COLO668 (cell line): ENCODE results near the gene SETBP1.
A peak's percentile ranks its signal among the peaks of the same experiment; 100 is the strongest.

Experiments used
- DNase-seq: peaks from one replicate; lab custom pipeline; 2025; ENCODE audit not compliant: unreplicated experiment; lab: John Stamatoyannopoulos, UW

Gene SETBP1

GRCh38 chr18:44921974-44922373, 241.3 kb downstream of the SETBP1 start:
- no peak for DNase-seq

GRCh38 chr18:44922968-44923367, 242.3 kb downstream of the SETBP1 start:
- DNase-seq = no peak

- no peak for DNase-seq
These were observed 244.3 kb downstream of the SETBP1 start for GRCh38 chr18:44924785-44925499.

GRCh38 chr18:44927127-44927849, 246.6 kb downstream of the SETBP1 start:
- DNase-seq = no peak

- DNase-seq = no peak
These were observed 254.2 kb downstream of the SETBP1 start for GRCh38 chr18:44934901-44935300.

GRCh38 chr18:44935455-44935854, 254.8 kb downstream of the SETBP1 start:
- DNase-seq = no peak

- DNase-seq = no peak
These were observed 255.8 kb downstream of the SETBP1 start for GRCh38 chr18:44936485-44936884.

- DNase-seq = peak; percentile 56
These were observed 257.5 kb downstream of the SETBP1 start for GRCh38 chr18:44937960-44938719.

- peak; percentile 87 for DNase-seq
These were observed 258.3 kb downstream of the SETBP1 start for GRCh38 chr18:44938720-44939665.

GRCh38 chr18:44941516-44941915, 260.8 kb downstream of the SETBP1 start:
- no peak for DNase-seq

- no peak for DNase-seq
These were observed 261.4 kb downstream of the SETBP1 start for GRCh38 chr18:44942073-44942472.

GRCh38 chr18:44943311-44943881, 262.7 kb downstream of the SETBP1 start:
- DNase-seq = no peak

GRCh38 chr18:44944461-44944860, 263.8 kb downstream of the SETBP1 start:
- no peak for DNase-seq

- DNase-seq = peak; percentile 55
These were observed 265.3 kb downstream of the SETBP1 start for GRCh38 chr18:44945888-44946401.

GRCh38 chr18:44946529-44947113, 265.9 kb downstream of the SETBP1 start:
- DNase-seq = peak; percentile 37

GRCh38 chr18:44949967-44950366, 269.3 kb downstream of the SETBP1 start:
- no peak for DNase-seq

- DNase-seq = no peak
These were observed 270.1 kb downstream of the SETBP1 start for GRCh38 chr18:44950685-44951195.

GRCh38 chr18:44951748-44952147, 271.1 kb downstream of the SETBP1 start:
- DNase-seq = no peak

GRCh38 chr18:44954257-44954656, 273.6 kb downstream of the SETBP1 start:
- no peak for DNase-seq

GRCh38 chr18:44955825-44956224, 275.1 kb downstream of the SETBP1 start:
- DNase-seq = no peak
